Right atrium auricular region (tissue), 2 donors: ENCODE data around the gene FLNC. TPM values are rescaled to one million over a fixed set of nuclear protein-coding genes. Genes with fewer than 3 reads are reported as not detected.

Source experiments
- DNase-seq: peaks from one replicate; pipeline ENCODE4 v3.0.0-alpha.2; 2019; ENCODE audit warnings: low spot score
- H3K27ac ChIP-seq, 2 donors: fragments of 200-600 bp; sonication (generic); 1 replicate in 1 of 2; 2 replicates in 1 of 2; pipeline ENCODE4 v1.5.1; 2016 to 2019
- H3K27me3 ChIP-seq, 2 donors: fragments of 200-600 bp; sonication (generic); one replicate each; pipeline versions ENCODE4 v1.5.1 to v1.6.0; 2017 to 2019
- H3K36me3 ChIP-seq: fragments of 200-600 bp; sonication (generic); one replicate; pipeline ENCODE4 v1.5.1; 2016
- H3K4me1 ChIP-seq, 2 donors: fragments of 200-600 bp; sonication (generic); one replicate each; pipeline versions ENCODE4 v1.5.1 to v1.6.0; 2017 to 2019
- H3K4me3 ChIP-seq, 2 donors: fragments of 200-600 bp; sonication (generic); 1 replicate in 1 of 2; 2 replicates in 1 of 2; pipeline ENCODE4 v1.5.1; 2017 to 2019; ENCODE audit warnings: mild to moderate bottlenecking in 1 of 2, moderate library complexity in 1 of 2
- H3K9me3 ChIP-seq, 2 donors: fragments of 200-600 bp; sonication (generic); one replicate each; pipeline ENCODE4 v1.5.1; 2019
- CTCF ChIP-seq, 2 donors: fragments of 200-600 bp; sonication (generic); IDR thresholded peaks; one replicate each; pipeline ENCODE4 v1.5.1; 2019; ENCODE audit warnings: antibody characterized with exemption in 2 of 2
- total RNA-seq, 2 donors: library from RNA; depleted of rRNA; stranded (reverse); fragments of >200 nt; gene quantifications; one replicate each; pipeline ENCODE4 v1.1.0, GENCODE V29; 2016

The FLNC gene
- total RNA-seq, 2 donors from 2014 or later: 215 to 646 TPM

GRCh38 chr7:128885370-128886187, 55.4 kb downstream of the FLNC start:
- DNase-seq: no peak
- TF ChIP-seq CTCF (IDR thresholded peaks at IDR 0.05): no peak
- H3K4me1 ChIP-seq: peaks cover 0 to 3% of the 10 kb centered on the region in 2 donors
- no peak overlapping the region for H3K27ac ChIP-seq
- H3K9me3 ChIP-seq: no peaks in the 10 kb centered on the region
- no peak overlapping the region for H3K4me3 ChIP-seq
- H3K27me3 ChIP-seq: peaks cover 0 to under 1% of the 10 kb centered on the region in 2 donors
- no peaks in the 10 kb centered on the region for H3K36me3 ChIP-seq

DNA sequence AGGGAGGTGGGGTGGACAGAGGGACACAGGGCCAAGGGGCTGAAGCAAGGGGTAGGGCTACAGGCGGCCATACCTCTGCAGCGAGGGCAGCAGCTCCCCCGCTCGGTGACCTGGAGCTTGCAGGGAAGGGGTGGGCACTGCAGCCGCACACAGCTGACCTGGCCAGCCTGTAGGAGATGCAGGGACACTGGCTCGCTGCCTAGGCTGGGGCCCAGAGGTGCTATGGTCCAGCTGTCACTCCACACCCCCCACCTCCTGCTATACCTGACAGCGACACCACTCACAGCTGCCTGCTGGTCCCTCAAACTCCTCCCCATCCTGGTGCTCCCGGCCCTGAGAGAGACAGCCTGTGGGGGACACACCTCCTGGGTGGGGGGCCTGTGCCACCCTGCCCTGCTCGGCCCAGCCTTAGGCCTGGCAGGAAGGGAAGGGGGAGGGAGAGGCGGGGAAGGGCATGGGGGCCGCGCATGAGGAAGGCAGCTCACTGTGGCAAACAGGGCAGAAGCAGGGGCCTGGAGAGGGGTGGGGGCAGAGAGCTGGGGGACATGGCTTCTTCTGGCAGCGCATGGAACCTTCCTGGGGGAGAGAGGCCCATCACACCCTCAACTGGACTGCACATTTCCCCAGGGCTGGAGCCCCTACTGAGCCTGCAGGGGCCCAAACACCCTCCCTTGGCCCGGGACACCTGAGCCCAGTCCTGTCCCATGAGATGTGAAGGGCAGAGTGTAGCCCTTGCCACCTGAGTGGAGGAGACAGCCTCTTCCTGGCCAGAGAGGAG, 56.4 kb downstream of the FLNC start:
- no peak for TF ChIP-seq CTCF (IDR thresholded peaks at IDR 0.05)
- no peak for DNase-seq
- Histone ChIP-seq H3K36me3 (no peaks in the 10 kb centered on the region), H3K27me3 (peaks cover 6 to 9% of the 10 kb centered on the region in 2 donors), H3K9me3 (no peaks in the 10 kb centered on the region), H3K4me3 (no peak overlapping the region), H3K4me1 (peaks cover 0 to 8% of the 10 kb centered on the region in 2 donors), H3K27ac (no peak overlapping the region)

GRCh38 chr7:128887169-128888038, 57.2 kb downstream of the FLNC start:
- TF ChIP-seq CTCF (IDR thresholded peaks at IDR 0.05): no peak
- no peak overlapping the region for H3K27ac ChIP-seq
- no peaks in the 10 kb centered on the region for H3K36me3 ChIP-seq
- no peaks in the 10 kb centered on the region for H3K9me3 ChIP-seq
- H3K4me3 ChIP-seq: no peak overlapping the region
- peaks cover 0 to 8% of the 10 kb centered on the region in 2 donors for H3K4me1 ChIP-seq
- no peak for DNase-seq
- peaks cover 6 to 9% of the 10 kb centered on the region in 2 donors for H3K27me3 ChIP-seq

- no peak for TF ChIP-seq CTCF (IDR thresholded peaks at IDR 0.05)
- H3K27ac ChIP-seq: no peak overlapping the region
- no peak for DNase-seq
- peaks cover 6 to 9% of the 10 kb centered on the region in 2 donors for H3K27me3 ChIP-seq
- H3K36me3 ChIP-seq: no peaks in the 10 kb centered on the region
- no peak overlapping the region for H3K4me3 ChIP-seq
- no peaks in the 10 kb centered on the region for H3K9me3 ChIP-seq
- H3K4me1 ChIP-seq: peaks cover 0 to 8% of the 10 kb centered on the region in 2 donors
These were observed 58.0 kb downstream of the FLNC start for GRCh38 chr7:128888039-128888755.

- Histone ChIP-seq H3K4me3 (no peak overlapping the region), H3K9me3 (no peaks in the 10 kb centered on the region), H3K4me1 (peaks cover 0 to 7% of the 10 kb centered on the region in 2 donors), H3K27me3 (peaks cover 6 to 9% of the 10 kb centered on the region in 2 donors), H3K27ac (no peak overlapping the region), H3K36me3 (no peaks in the 10 kb centered on the region)
- DNase-seq: no peak
- TF ChIP-seq CTCF (IDR thresholded peaks at IDR 0.05): no peak
These were observed 58.5 kb downstream of the FLNC start for GRCh38 chr7:128888756-128889095.
